GM06990 (cell line): Measurements from ENCODE around the gene SLC35G6.

Experiments used
- DNase-seq: peaks from one replicate; pipeline ENCODE4 v3.0.0-alpha.2; 2011; ENCODE audit not compliant: insufficient read length; ENCODE audit errors: extremely low read depth
- H3K27me3 ChIP-seq: replicated peaks from 2 replicates; pipeline ENCODE4 v1.6.0; 2011; ENCODE audit warnings: low read length; ENCODE audit not compliant: control insufficient read depth, insufficient read depth
- H3K36me3 ChIP-seq: 2 replicates; pipeline ENCODE4 v1.5.1; 2011; ENCODE audit warnings: low read length; ENCODE audit not compliant: control insufficient read depth, insufficient read depth
- H3K4me3 ChIP-seq: replicated peaks from 2 replicates; pipeline ENCODE4 v1.5.1; 2011; ENCODE audit warnings: low read depth, mild to moderate bottlenecking, control low read depth, low read length
- TF ChIP-seq, protein P1 (sequence below): IDR thresholded peaks from 2 replicates; pipeline ENCODE4 v1.5.1; 2011; ENCODE audit warnings: low read length, control low read depth, mild to moderate bottlenecking, inconsistent platforms; ENCODE audit not compliant: insufficient read depth, poor library complexity, severe bottlenecking

Gene SLC35G6

DNA sequence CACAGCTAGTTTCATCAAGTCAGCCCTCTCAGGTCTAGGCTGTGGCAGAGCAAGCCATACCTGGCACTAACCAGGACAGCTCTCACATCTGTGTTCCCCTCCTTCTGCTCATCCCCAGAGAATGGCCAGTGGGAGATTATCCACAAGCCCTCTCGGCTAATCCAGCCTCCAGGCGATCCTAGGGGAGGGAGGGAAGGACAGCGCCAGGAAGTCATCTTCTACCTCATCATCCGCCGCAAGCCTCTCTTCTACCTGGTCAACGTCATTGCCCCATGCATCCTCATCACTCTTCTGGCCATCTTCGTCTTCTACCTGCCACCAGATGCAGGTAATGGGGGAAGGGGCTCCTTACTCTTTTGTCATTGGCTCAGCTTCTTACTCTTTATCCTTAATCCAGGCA is 32.8 kb upstream of the SLC35G6 start:
- no peak for DNase-seq

DNA sequence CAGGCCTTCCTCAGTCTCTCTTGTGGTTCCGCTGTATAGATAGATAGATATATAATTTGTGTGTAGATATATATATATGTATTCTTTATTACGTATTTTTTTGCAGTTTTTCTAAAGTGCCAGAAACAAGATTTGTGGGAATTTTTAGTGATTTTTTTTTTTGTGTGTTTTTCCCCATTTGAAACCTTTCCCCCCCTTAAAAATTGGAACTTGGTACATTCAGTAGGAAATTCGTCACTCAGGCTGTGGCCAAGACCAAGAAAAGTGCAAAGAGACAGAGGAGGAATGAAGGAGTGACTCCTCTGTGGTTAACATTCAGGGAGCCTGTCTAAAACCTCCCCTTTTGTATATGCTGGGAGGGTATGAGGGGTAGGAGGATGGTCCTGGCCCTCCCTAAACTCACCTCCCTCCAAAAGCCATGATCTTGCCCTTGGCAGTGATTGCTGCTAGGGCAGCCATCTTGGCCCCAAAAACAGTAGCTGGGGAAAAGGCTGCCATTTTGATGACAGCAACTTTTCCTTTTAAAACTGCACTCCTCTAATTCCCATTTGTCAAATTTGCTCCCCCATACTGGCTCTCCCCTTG is 21.2 kb upstream of the SLC35G6 start:
- no peak for DNase-seq
- TF ChIP-seq, protein P1, sequence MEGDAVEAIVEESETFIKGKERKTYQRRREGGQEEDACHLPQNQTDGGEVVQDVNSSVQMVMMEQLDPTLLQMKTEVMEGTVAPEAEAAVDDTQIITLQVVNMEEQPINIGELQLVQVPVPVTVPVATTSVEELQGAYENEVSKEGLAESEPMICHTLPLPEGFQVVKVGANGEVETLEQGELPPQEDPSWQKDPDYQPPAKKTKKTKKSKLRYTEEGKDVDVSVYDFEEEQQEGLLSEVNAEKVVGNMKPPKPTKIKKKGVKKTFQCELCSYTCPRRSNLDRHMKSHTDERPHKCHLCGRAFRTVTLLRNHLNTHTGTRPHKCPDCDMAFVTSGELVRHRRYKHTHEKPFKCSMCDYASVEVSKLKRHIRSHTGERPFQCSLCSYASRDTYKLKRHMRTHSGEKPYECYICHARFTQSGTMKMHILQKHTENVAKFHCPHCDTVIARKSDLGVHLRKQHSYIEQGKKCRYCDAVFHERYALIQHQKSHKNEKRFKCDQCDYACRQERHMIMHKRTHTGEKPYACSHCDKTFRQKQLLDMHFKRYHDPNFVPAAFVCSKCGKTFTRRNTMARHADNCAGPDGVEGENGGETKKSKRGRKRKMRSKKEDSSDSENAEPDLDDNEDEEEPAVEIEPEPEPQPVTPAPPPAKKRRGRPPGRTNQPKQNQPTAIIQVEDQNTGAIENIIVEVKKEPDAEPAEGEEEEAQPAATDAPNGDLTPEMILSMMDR = no peak
- peaks cover 2% of the 10 kb centered on the region for H3K36me3 ChIP-seq
- H3K27me3 ChIP-seq = no peaks in the 10 kb centered on the region
- no peak overlapping the region for H3K4me3 ChIP-seq

More for the DNA sequence above, 32.8 kb upstream of the SLC35G6 start:
- Histone ChIP-seq H3K27me3 (no peaks in the 10 kb centered on the region), H3K4me3 (no peak overlapping the region), H3K36me3 (no peaks in the 10 kb centered on the region)
- TF ChIP-seq, protein P1 = no peak

DNA sequence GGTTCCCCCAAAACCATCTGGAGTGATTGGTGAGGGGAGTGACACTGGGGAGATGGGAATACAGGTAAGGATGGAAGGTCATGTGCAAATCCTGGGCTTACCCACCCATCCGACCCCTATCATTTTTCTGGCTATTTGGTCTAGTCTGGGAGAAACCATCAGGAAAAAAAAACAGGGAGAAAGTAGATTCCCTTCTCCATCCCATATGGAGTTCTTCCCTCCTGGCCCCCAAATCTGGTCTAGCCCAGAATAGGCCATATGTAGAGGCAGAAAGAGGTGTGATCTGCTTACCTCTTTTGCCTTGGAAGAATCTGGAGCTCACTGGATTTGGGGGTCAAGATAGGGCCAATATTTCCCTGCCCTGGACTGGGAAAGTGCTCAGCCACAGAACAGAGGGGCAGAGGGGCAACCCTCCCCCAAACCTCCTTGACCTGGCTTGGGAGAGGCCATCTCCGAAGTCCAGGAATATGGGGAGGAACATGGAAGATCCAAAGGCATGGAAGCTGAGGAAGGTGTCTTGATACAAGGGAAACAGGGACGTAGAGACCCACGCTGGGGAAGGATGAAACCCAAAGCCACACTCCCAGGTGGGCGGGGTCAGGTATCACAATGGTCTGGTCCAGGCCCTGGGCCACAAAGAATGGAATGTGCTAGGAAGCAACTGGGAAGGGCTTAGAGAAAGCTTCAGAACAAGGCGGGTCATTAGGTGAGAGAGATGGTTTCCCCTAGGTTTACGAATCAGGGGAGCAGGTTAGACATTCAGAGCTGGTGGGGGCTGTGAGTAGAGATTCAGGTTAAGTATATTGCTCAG is 20.2 kb upstream of the SLC35G6 start:
- Histone ChIP-seq H3K4me3 (no peak overlapping the region), H3K27me3 (no peaks in the 10 kb centered on the region), H3K36me3 (peaks cover 2% of the 10 kb centered on the region)
- DNase-seq = no peak
- TF ChIP-seq, protein P1 = no peak

DNA sequence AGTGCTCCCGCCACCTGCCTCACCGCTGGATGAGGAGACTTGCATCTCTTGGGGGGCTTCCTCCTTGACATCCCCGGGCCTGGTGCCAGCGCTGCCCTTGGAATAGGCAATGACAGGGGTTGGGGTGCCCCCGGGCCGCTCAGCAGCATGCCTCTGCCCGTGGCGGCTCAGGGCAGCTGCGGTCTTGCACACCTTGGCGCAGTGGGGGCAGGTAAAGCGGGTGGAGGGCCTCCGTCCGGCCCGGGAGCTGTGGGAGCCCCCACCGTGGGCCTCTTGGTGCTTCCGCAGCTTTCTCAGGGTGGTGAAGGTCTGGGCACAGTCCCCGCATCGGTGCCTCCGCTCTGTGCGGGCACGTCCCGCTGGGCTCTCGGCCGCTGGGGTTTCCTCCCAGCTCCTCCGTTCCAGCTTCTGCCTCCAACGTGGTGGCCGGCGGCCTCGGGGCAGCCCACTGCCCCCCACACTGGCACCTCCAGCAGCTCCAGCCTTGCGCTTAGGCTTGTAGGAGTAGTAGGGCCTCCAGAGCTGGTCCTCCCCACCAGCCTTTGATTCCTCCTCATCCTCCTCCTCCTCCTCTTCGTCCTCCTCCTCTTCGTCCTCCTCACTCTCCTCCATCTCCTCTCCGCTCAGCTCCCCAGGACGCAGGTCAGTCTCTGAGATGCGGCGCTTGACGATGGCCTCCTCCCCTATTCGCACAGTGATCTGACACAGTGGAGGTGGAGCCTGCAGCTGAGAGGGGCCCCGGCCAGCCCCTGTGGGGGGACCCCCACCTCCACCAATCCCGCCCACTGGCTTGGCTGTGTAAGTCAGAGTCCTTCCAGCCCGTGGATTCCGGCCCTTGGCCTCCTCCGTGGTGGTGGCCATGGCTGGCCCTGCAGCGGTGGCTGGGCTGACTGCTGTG is 18.5 kb upstream of the SLC35G6 start:
- TF ChIP-seq, protein P1 = no peak
- DNase-seq = no peak
- H3K27me3 ChIP-seq = no peaks in the 10 kb centered on the region
- peaks cover 4% of the 10 kb centered on the region for H3K36me3 ChIP-seq
- H3K4me3 ChIP-seq = no peak overlapping the region

DNA sequence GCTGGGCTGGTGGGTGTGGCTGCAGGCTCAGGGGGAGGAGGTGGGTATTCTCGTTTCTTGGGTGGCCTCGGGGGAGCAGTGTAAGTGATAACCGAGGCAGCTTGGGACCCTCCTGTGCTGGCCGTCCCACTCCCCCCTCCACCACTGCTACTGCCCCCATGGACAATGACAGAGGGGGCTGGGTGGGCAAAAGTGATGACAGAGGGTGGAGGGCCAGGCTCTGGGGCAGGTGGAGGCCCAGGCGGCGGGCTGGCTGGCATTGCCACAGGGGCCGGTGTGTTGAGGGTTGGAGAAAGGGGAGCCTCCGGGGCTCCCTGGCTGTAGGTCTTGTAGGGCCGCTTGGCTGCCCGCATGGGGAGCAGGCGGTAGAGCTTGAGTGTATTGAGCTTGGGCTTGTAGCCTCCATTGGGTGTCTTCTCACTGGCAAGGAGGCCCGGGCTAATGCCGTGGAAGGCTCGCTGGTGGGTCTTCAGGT is 17.8 kb upstream of the SLC35G6 start:
- H3K4me3 ChIP-seq = no peak overlapping the region
- TF ChIP-seq, protein P1 = no peak
- H3K27me3 ChIP-seq = no peaks in the 10 kb centered on the region
- no peak for DNase-seq
- H3K36me3 ChIP-seq = peaks cover 4% of the 10 kb centered on the region
